Lower leg skin (tissue), 4 donors: ENCODE measurements around the gene CDRT4. TPM values are rescaled to one million over a fixed set of nuclear protein-coding genes. Genes with fewer than 3 reads are reported as not detected.
A peak's percentile ranks its signal among the peaks of the same experiment; 100 is the strongest.

Source experiments
- DNase-seq, 2 donors: peaks; one replicate each; pipeline ENCODE4 v3.0.0-alpha.2; 2019; ENCODE audit warnings: low spot score in 2 of 2
- H3K4me3 ChIP-seq: fragments of 200-600 bp; sonication (generic); 2 replicates; pipeline ENCODE4 v1.5.1; 2017; ENCODE audit warnings: mild to moderate bottlenecking, low read depth; ENCODE audit not compliant: poor library complexity, severe bottlenecking
- CTCF ChIP-seq, 3 donors: fragments of 450-650 bp; IDR thresholded peaks; one replicate each; pipeline ENCODE4 v1.5.1; 2016; ENCODE audit warnings: antibody characterized with exemption in 3 of 3, mild to moderate bottlenecking in 3 of 3, moderate library complexity in 2 of 3
- POLR2A ChIP-seq, 2 donors: fragments of 450-650 bp; IDR thresholded peaks; one replicate each; pipeline ENCODE4 v1.6.1; 2016 to 2017; ENCODE audit warnings: antibody characterized with exemption in 2 of 2, mild to moderate bottlenecking in 1 of 2, moderate library complexity in 1 of 2
- WGBS, 2 donors: methylation state at CpG; one replicate each; pipeline ENCODE4 v1.1.5; 2018; 5-methylcytosine and 5-hydroxymethylcytosine counted together
- intact Hi-C: fragments of 100-400 bp; cut with DNase I; formaldehyde crosslinking; loops from one replicate; pipeline ENCODE4 v1.15.0; 2023; ENCODE audit warnings: low total_unique reads
- total RNA-seq, 4 donors: library from RNA; depleted of rRNA; stranded (reverse); fragments of >200 nt; gene quantifications; one replicate each; pipeline ENCODE4 v1.1.0, GENCODE V29; 2016

CDRT4 gene
- total RNA-seq, 4 donors from 2014 or later = 0.52 to 4.0 (median 3.8) TPM; not detected in 1

- H3K4me3 ChIP-seq = no peak overlapping the region
- no peak for TF ChIP-seq CTCF (IDR thresholded peaks at IDR 0.05)
- TF ChIP-seq POLR2A (IDR thresholded peaks at IDR 0.05) = no peak
- 37 to 60% methylated on average over 5 of the region's 5 CpGs for WGBS, 2 donors
- DNase-seq = no peak
- intact Hi-C loops = no loop called here
Observed at GRCh38 chr17:15392326-15392741, 75.1 kb downstream of the CDRT4 start.

GRCh38 chr17:15388356-15389041 is 78.9 kb downstream of the CDRT4 start:
- no peak overlapping the region for H3K4me3 ChIP-seq
- DNase-seq = peak in 1 of 2 donors; percentile 83
- 62 to 66% methylated on average over 8 of the region's 8 CpGs for WGBS, 2 donors
- TF ChIP-seq POLR2A (IDR thresholded peaks at IDR 0.05) (no peak), CTCF (IDR thresholded peaks at IDR 0.05) (no peak)
- intact Hi-C loops = no loop called here

- no peak overlapping the region for H3K4me3 ChIP-seq
- DNase-seq = no peak
- intact Hi-C loops = no loop called here
- TF ChIP-seq CTCF (IDR thresholded peaks at IDR 0.05) = no peak
- no peak for TF ChIP-seq POLR2A (IDR thresholded peaks at IDR 0.05)
- WGBS, 2 donors = 80 to 85% methylated on average over 4 of the region's 4 CpGs
Observed at GRCh38 chr17:15386083-15386482, 81.3 kb downstream of the CDRT4 start.

Other genes with a start within 250 kb of the CDRT4 start
- 100 to 1,000 TPM in 1 of 4 donors, 10 to 100 TPM in 3; 34.9 to 120 (median 64.5) TPM for gene PMP22, start 202.3 kb downstream of the CDRT4 start, total RNA-seq
- gene TEKT3, start 126.0 kb downstream of the CDRT4 start, total RNA-seq = 1 to 10 TPM in 1 of 4 donors, under 1 TPM in 1, not detected in 2; 0.46 to 2.5 TPM
- gene TVP23C, start 95.9 kb upstream of the CDRT4 start, total RNA-seq = 10 to 100 TPM in 1 of 4 donors, 1 to 10 TPM in 3; 5.6 to 14.8 (median 8.2) TPM
- gene FBXW10B, start 152.1 kb upstream of the CDRT4 start, total RNA-seq = 1 to 10 TPM in 3 of 4 donors, under 1 TPM in 1; 0.25 to 3.1 (median 1.5) TPM
- 10 to 100 TPM; 33.2 to 80.1 (median 48.9) TPM for gene TRIM16, start 216.7 kb upstream of the CDRT4 start, total RNA-seq
- 10 to 100 TPM in 3 of 4 donors, 1 to 10 TPM in 1; 6.0 to 34.6 (median 21.2) TPM for gene ZNF286A, start 232.1 kb upstream of the CDRT4 start, total RNA-seq